Caco-2 (cell line): Measurements from ENCODE around the gene NOL9. TPM values are rescaled to one million over a fixed set of nuclear protein-coding genes. Genes with fewer than 3 reads are reported as not detected.
A peak's percentile ranks its signal among the peaks of the same experiment; 100 is the strongest.

Experiments
- BruUV-seq: library from RNA; stranded (reverse); fragments of 400-500 nt; replicated peaks from 2 replicates; lab custom pipeline; 2021; lab: Mats Ljungman, UMichigan
- CTCF ChIA-PET: fragments of 300-600 bp; sonication (Branson Sonifier 250); formaldehyde crosslinking; loops from one replicate; lab custom pipeline; 2022; ENCODE audit warnings: antibody characterized with exemption; lab: Charles Lee
- POLR2A ChIA-PET: fragments of 300-600 bp; sonication (Branson Sonifier 250); formaldehyde crosslinking; loops from one replicate; lab custom pipeline; 2022; ENCODE audit warnings: antibody characterized with exemption; lab: Charles Lee
- DNase-seq, 2 experiments: peaks; one replicate each; pipeline versions ENCODE4 v3.0.0 to v3.0.0-alpha.2; 2020 to 2022
- H3K27me3 ChIP-seq: replicated peaks from 2 replicates; pipeline ENCODE4 v1.6.0; 2011; ENCODE audit warnings: low read length; ENCODE audit not compliant: control insufficient read depth, insufficient read depth
- H3K36me3 ChIP-seq: 2 replicates; pipeline ENCODE4 v1.5.1; 2011; ENCODE audit warnings: low read length; ENCODE audit not compliant: control insufficient read depth, insufficient read depth
- H3K4me1 ChIP-seq: fragments of 250-450 bp; sonication (Bioruptor Pico); 2 replicates; pipeline ENCODE4 v1.5.1; 2020; ENCODE audit warnings: mild to moderate bottlenecking
- H3K4me3 ChIP-seq: 2 replicates; pipeline ENCODE4 v1.5.1; 2011; ENCODE audit warnings: low read depth, mild to moderate bottlenecking, control low read depth, low read length
- H3K9me3 ChIP-seq: fragments of 250-450 bp; sonication (Bioruptor Pico); 2 replicates; pipeline ENCODE4 v1.5.1; 2020; ENCODE audit warnings: mild to moderate bottlenecking, moderate library complexity
- H3K27ac Mint-ChIP-seq: one replicate; pipeline ENCODE4 v1.8.0; 2022; ENCODE audit warnings: mixed read lengths; ENCODE audit not compliant: unreplicated experiment
- H3K27me3 Mint-ChIP-seq: one replicate; pipeline ENCODE4 v1.8.0; 2022; ENCODE audit warnings: mixed read lengths; ENCODE audit not compliant: insufficient read depth, unreplicated experiment
- H3K36me3 Mint-ChIP-seq: one replicate; pipeline ENCODE4 v1.8.0; 2022; ENCODE audit warnings: mild to moderate bottlenecking, mixed read lengths; ENCODE audit not compliant: insufficient read depth, unreplicated experiment
- H3K4me1 Mint-ChIP-seq: one replicate; pipeline ENCODE4 v1.8.0; 2022; ENCODE audit warnings: low read depth, mixed read lengths; ENCODE audit not compliant: unreplicated experiment
- H3K4me3 Mint-ChIP-seq: one replicate; pipeline ENCODE4 v1.8.0; 2022; ENCODE audit warnings: mild to moderate bottlenecking, moderate library complexity, mixed read lengths; ENCODE audit not compliant: unreplicated experiment
- H3K9me3 Mint-ChIP-seq: one replicate; pipeline ENCODE4 v1.8.0; 2022; ENCODE audit warnings: mixed read lengths; ENCODE audit not compliant: unreplicated experiment
- CTCF ChIP-seq, 2 experiments: fragments of 200-600 bp in 1 of 2; IDR thresholded peaks; 1 replicate in 1 of 2; 2 replicates in 1 of 2; pipeline versions ENCODE4 v1.5.1 to v1.8.0; 2011 to 2022; ENCODE audit warnings: antibody characterized with exemption in 1 of 2, control low read depth in 1 of 2, inconsistent platforms in 1 of 2, low read depth in 1 of 2, low read length in 1 of 2, mild to moderate bottlenecking in 1 of 2, moderate library complexity in 1 of 2; ENCODE audit not compliant: insufficient read depth in 1 of 2, severe bottlenecking in 1 of 2, unreplicated experiment in 1 of 2
- intact Hi-C: fragments of 100-400 bp; cut with micrococcal nuclease; formaldehyde crosslinking; loops from one replicate; pipeline ENCODE4 v1.10.0; 2022; ENCODE audit not compliant: unreplicated experiment
- total RNA-seq: library from RNA; stranded (reverse); gene quantifications from 2 replicates; pipeline ENCODE4 v1.2.3, GENCODE V29; 2022

Gene NOL9
- total RNA-seq, 1 experiment from 2014 or later, result 33.6 TPM

- Mint-ChIP-seq H3K27me3 (no peaks in the 10 kb centered on the region), H3K9me3 (no peaks in the 10 kb centered on the region), H3K4me1 (peaks cover 9% of the 10 kb centered on the region), H3K27ac (no peak overlapping the region), H3K4me3 (no peak overlapping the region), H3K36me3 (no peaks in the 10 kb centered on the region)
- CTCF ChIA-PET, result interaction anchor here (0.6 to 3.2 kb wide), 4 partner anchors 9 to 93 kb away, joined by 3 to 16 read pairs (median 4); no protein-coding TSS in a partner anchor
- BruUV-seq, result no TSS peak
- peaks cover 10% of the 10 kb centered on the region; the same call in 1 of the 2 replicates for H3K4me1 ChIP-seq
- no peak for TF ChIP-seq CTCF (IDR thresholded peaks at IDR 0.05; ENCODE audit: insufficient read depth in 1 of 2, low read depth in 1 of 2, low read length in 1 of 2, severe bottlenecking in 1 of 2, unreplicated experiment in 1 of 2)
- no peaks in the 10 kb centered on the region for H3K36me3 ChIP-seq
- H3K9me3 ChIP-seq, result no peaks in the 10 kb centered on the region
- intact Hi-C loops, result loop anchor here (1.0 kb wide), 1 partner anchor 65 kb away; no protein-coding TSS in a partner anchor
- no peak overlapping the region for H3K4me3 ChIP-seq
- no peak for DNase-seq
- POLR2A ChIA-PET, result no interaction called here
- no peaks in the 10 kb centered on the region for H3K27me3 ChIP-seq
Observed at GRCh38 chr1:6488602-6489382, 65.5 kb downstream of the NOL9 start.

- no peaks in the 10 kb centered on the region for H3K36me3 ChIP-seq
- intact Hi-C loops, result no loop called here
- BruUV-seq, result no TSS peak
- peaks cover 9% of the 10 kb centered on the region for H3K4me1 Mint-ChIP-seq
- H3K9me3 ChIP-seq, result no peaks in the 10 kb centered on the region
- ChIA-PET POLR2A (no interaction called here), CTCF (interaction anchor here (1.0 to 3.2 kb wide), 3 partner anchors 8 to 65 kb away, joined by 3 to 16 read pairs (median 5); no protein-coding TSS in a partner anchor)
- TF ChIP-seq CTCF (IDR thresholded peaks at IDR 0.05; ENCODE audit: insufficient read depth in 1 of 2, low read depth in 1 of 2, low read length in 1 of 2, severe bottlenecking in 1 of 2, unreplicated experiment in 1 of 2), result no peak
- no peaks in the 10 kb centered on the region for H3K36me3 Mint-ChIP-seq
- DNase-seq, result no peak
- H3K4me3 ChIP-seq, result no peak overlapping the region
- H3K27me3 ChIP-seq, result no peaks in the 10 kb centered on the region
- no peak overlapping the region for H3K27ac Mint-ChIP-seq
- H3K27me3 Mint-ChIP-seq, result no peaks in the 10 kb centered on the region
- no peak overlapping the region for H3K4me3 Mint-ChIP-seq
- peaks cover 10% of the 10 kb centered on the region; the same call in 1 of the 2 replicates for H3K4me1 ChIP-seq
- no peaks in the 10 kb centered on the region for H3K9me3 Mint-ChIP-seq
Observed at GRCh38 chr1:6487804-6488484, 66.4 kb downstream of the NOL9 start.

GRCh38 chr1:6486433-6487011, 67.8 kb downstream of the NOL9 start:
- no peaks in the 10 kb centered on the region for H3K27me3 Mint-ChIP-seq
- no peak overlapping the region for H3K4me3 ChIP-seq
- peaks cover 8% of the 10 kb centered on the region; the same call in 1 of the 2 replicates for H3K4me1 ChIP-seq
- intact Hi-C loops, result loop anchor here (1.0 kb wide), 1 partner anchor 37 kb away; no protein-coding TSS in a partner anchor
- no peak overlapping the region for H3K4me3 Mint-ChIP-seq
- no peaks in the 10 kb centered on the region for H3K9me3 ChIP-seq
- no peaks in the 10 kb centered on the region for H3K9me3 Mint-ChIP-seq
- H3K27ac Mint-ChIP-seq, result no peak overlapping the region
- no TSS peak for BruUV-seq
- H3K27me3 ChIP-seq, result no peaks in the 10 kb centered on the region
- peaks cover 14% of the 10 kb centered on the region for H3K4me1 Mint-ChIP-seq
- no peaks in the 10 kb centered on the region for H3K36me3 Mint-ChIP-seq
- H3K36me3 ChIP-seq, result no peaks in the 10 kb centered on the region
- peak; percentile 76 to 80 for DNase-seq
- POLR2A ChIA-PET, result no interaction called here
- peak; percentile 75 to 80 for TF ChIP-seq CTCF (IDR thresholded peaks at IDR 0.05; ENCODE audit: insufficient read depth in 1 of 2, low read depth in 1 of 2, low read length in 1 of 2, severe bottlenecking in 1 of 2, unreplicated experiment in 1 of 2)
- CTCF ChIA-PET, result interaction anchor here (0.6 to 1.7 kb wide), 4 partner anchors 10 to 95 kb away, joined by 4 to 6 read pairs (median 4); no protein-coding TSS in a partner anchor
